HEK293 (cell line): ENCODE results near the gene SLC29A1.

Source experiments
- CTCF ChIA-PET: fragments of 350-600 bp; formaldehyde crosslinking; extraction: SDS; loops from one replicate; lab custom pipeline; 2021; ENCODE audit warnings: antibody characterized with exemption; lab: Yijun Ruan, JAX
- POLR2A ChIA-PET: fragments of 300-600 bp; formaldehyde crosslinking; extraction: SDS; loops from one replicate; lab custom pipeline; 2020; ENCODE audit warnings: antibody characterized with exemption, inconsistent platforms; lab: Yijun Ruan, JAX
- H3K27ac ChIP-seq: fragments of 200-500 bp; sonication (Bioruptor generic); 2 replicates; pipeline ENCODE4 v1.5.1; 2014; ENCODE audit warnings: low read depth, low read length, control low read depth, inconsistent platforms; ENCODE audit errors: extremely low read depth
- H3K36me3 ChIP-seq, 2 experiments: fragments of 200-500 bp in 1 of 2; sonication (Bioruptor generic) in 1 of 2; 1 replicate in 1 of 2; 2 replicates in 1 of 2; pipeline ENCODE4 v1.5.1; 2014 to 2017; ENCODE audit warnings: inconsistent platforms in 2 of 2, low read length in 2 of 2; ENCODE audit not compliant: control insufficient read depth in 2 of 2, insufficient read depth in 1 of 2
- H3K4me1 ChIP-seq: fragments of 200-500 bp; sonication (Bioruptor generic); 2 replicates; pipeline ENCODE4 v1.5.1; 2014; ENCODE audit warnings: mild to moderate bottlenecking, low read length, inconsistent platforms; ENCODE audit not compliant: control insufficient read depth, insufficient read depth
- H3K4me3 ChIP-seq: 2 replicates; pipeline ENCODE4 v1.5.1; 2011; ENCODE audit warnings: low read depth, mild to moderate bottlenecking, control low read depth, low read length, moderate library complexity
- H3K9me3 ChIP-seq: fragments of 200-500 bp; sonication (Bioruptor generic); 2 replicates; pipeline ENCODE4 v1.5.1; 2014; ENCODE audit warnings: low read depth, low read length, inconsistent platforms; ENCODE audit not compliant: control insufficient read depth, insufficient read depth
- GLI2 ChIP-seq: fragments of 450-650 bp; formaldehyde crosslinking; IDR thresholded peaks from 2 replicates; pipeline ENCODE4; 2017; ENCODE audit warnings: missing biosample characterization, missing genetic modification characterization, low read depth, borderline replicate concordance
- GLIS1 ChIP-seq: fragments of 450-650 bp; formaldehyde crosslinking; IDR thresholded peaks from 2 replicates; pipeline ENCODE4 v1.5.1; 2016; ENCODE audit warnings: missing biosample characterization, missing genetic modification characterization
- PRDM6 ChIP-seq: fragments of 450-650 bp; formaldehyde crosslinking; IDR thresholded peaks from 2 replicates; pipeline ENCODE4 v1.5.1; 2017; ENCODE audit warnings: missing biosample characterization, missing genetic modification characterization
- TSHZ1 ChIP-seq: fragments of 450-650 bp; formaldehyde crosslinking; IDR thresholded peaks from 2 replicates; pipeline ENCODE4 v1.5.1; 2016; ENCODE audit warnings: missing biosample characterization, missing genetic modification characterization, borderline replicate concordance
- ZBTB6 ChIP-seq: fragments of 450-650 bp; formaldehyde crosslinking; IDR thresholded peaks from 2 replicates; pipeline ENCODE4 v1.5.1; 2017; ENCODE audit warnings: missing biosample characterization, missing genetic modification characterization
- ZBTB7A ChIP-seq: fragments of 450-650 bp; formaldehyde crosslinking; IDR thresholded peaks from 2 replicates; pipeline ENCODE4 v1.5.1; 2016; ENCODE audit warnings: low read depth, missing biosample characterization, missing genetic modification characterization
- ZNF18 ChIP-seq: fragments of 450-650 bp; formaldehyde crosslinking; IDR thresholded peaks from 2 replicates; pipeline ENCODE4 v1.5.1; 2016; ENCODE audit warnings: missing biosample characterization, missing genetic modification characterization
- ZNF184 ChIP-seq: fragments of 450-650 bp; IDR thresholded peaks from 2 replicates; pipeline ENCODE4 v1.5.1; 2018; ENCODE audit warnings: missing biosample characterization, mild to moderate bottlenecking, missing genetic modification characterization
- ZNF311 ChIP-seq: fragments of 450-650 bp; formaldehyde crosslinking; IDR thresholded peaks from 2 replicates; pipeline ENCODE4 v1.5.1; 2017; ENCODE audit warnings: missing biosample characterization, missing genetic modification characterization, borderline replicate concordance
- ZNF335 ChIP-seq: fragments of 450-650 bp; formaldehyde crosslinking; conservative IDR thresholded peaks from 2 replicates; pipeline ENCODE4 v1.5.1; 2016; ENCODE audit warnings: missing biosample characterization, missing genetic modification characterization
- ZNF416 ChIP-seq: fragments of 450-650 bp; formaldehyde crosslinking; IDR thresholded peaks from 2 replicates; pipeline ENCODE4 v1.5.1; 2016; ENCODE audit warnings: missing biosample characterization, missing genetic modification characterization
- ZNF423 ChIP-seq: fragments of 450-650 bp; formaldehyde crosslinking; IDR thresholded peaks from 2 replicates; pipeline ENCODE4 v1.5.1; 2016; ENCODE audit warnings: missing biosample characterization, missing genetic modification characterization
- ZNF621 ChIP-seq: fragments of 450-650 bp; formaldehyde crosslinking; IDR thresholded peaks from 2 replicates; pipeline ENCODE4 v1.5.1; 2017; ENCODE audit warnings: missing biosample characterization, missing genetic modification characterization
- ZNF623 ChIP-seq: fragments of 450-650 bp; formaldehyde crosslinking; IDR thresholded peaks from 2 replicates; pipeline ENCODE4 v1.5.1; 2016; ENCODE audit warnings: missing biosample characterization, missing genetic modification characterization
- ZNF629 ChIP-seq: fragments of 450-650 bp; formaldehyde crosslinking; IDR thresholded peaks from 2 replicates; pipeline ENCODE4 v1.5.1; 2017; ENCODE audit warnings: missing biosample characterization, missing genetic modification characterization
- ZNF785 ChIP-seq: fragments of 450-650 bp; formaldehyde crosslinking; IDR thresholded peaks from 2 replicates; pipeline ENCODE4 v1.5.1; 2016; ENCODE audit warnings: missing biosample characterization, missing genetic modification characterization
- ZNF843 ChIP-seq: fragments of 450-650 bp; formaldehyde crosslinking; IDR thresholded peaks from 2 replicates; pipeline ENCODE4 v1.5.1; 2016; ENCODE audit warnings: missing biosample characterization, missing genetic modification characterization

SLC29A1 gene

GRCh38 chr6:44190715-44191114 is 32.7 kb upstream of the SLC29A1 start:
- TF ChIP-seq ZNF785 (tag by site-specific recombination), result no peak
- peak; percentile 60; the same call in 1 of the 2 replicates for TF ChIP-seq PRDM6
- H3K36me3 ChIP-seq, result no peaks in the 10 kb centered on the region
- H3K4me3 ChIP-seq, result no peak overlapping the region
- POLR2A ChIA-PET, result interaction anchor here (1.1 kb wide), 1 partner anchor 32 kb away, joined by 3 read pairs; the partner anchor contains the start of gene SLC29A1
- H3K9me3 ChIP-seq, result no peaks in the 10 kb centered on the region
- H3K27ac ChIP-seq, result no peak overlapping the region
- CTCF ChIA-PET, result interaction anchor here (0.6 to 4.0 kb wide), 5 partner anchors 13 to 116 kb away, joined by 3 to 29 read pairs (median 3); no protein-coding TSS in a partner anchor
- H3K4me1 ChIP-seq, result no peaks in the 10 kb centered on the region

- no peaks in the 10 kb centered on the region for H3K4me1 ChIP-seq
- H3K27ac ChIP-seq, result no peak overlapping the region
- H3K4me3 ChIP-seq, result no peak overlapping the region
- POLR2A ChIA-PET, result interaction anchor here (0.8 to 1.4 kb wide), 2 partner anchors 29 to 32 kb away, joined by 3 to 4 read pairs; no protein-coding TSS in a partner anchor
- TF ChIP-seq ZNF335 (tag by site-specific recombination) (0 out of 2 replicates have a peak, but pooled peaks have one; percentile 27), ZNF629 (tag by site-specific recombination) (no peak), GLIS1 (tag by site-specific recombination) (no peak), GLI2 (tag by site-specific recombination) (no peak)
- H3K9me3 ChIP-seq, result no peaks in the 10 kb centered on the region
- no peaks in the 10 kb centered on the region for H3K36me3 ChIP-seq
- CTCF ChIA-PET, result interaction anchor here (0.6 to 2.4 kb wide), 7 partner anchors 8 to 144 kb away, joined by 3 to 17 read pairs (median 4); no protein-coding TSS in a partner anchor
Observed at GRCh38 chr6:44192428-44193041, 30.9 kb upstream of the SLC29A1 start.

GRCh38 chr6:44193307-44193910 is 30.0 kb upstream of the SLC29A1 start:
- Histone ChIP-seq H3K4me3 (no peak overlapping the region), H3K9me3 (no peaks in the 10 kb centered on the region)
- TF ChIP-seq ZNF623 (tag by site-specific recombination), result peak; percentile 56; the same call in 1 of the 2 replicates
- no peak for TF ChIP-seq ZBTB6 (tag by site-specific recombination)
- no peak for TF ChIP-seq ZNF843 (tag by site-specific recombination)
- TF ChIP-seq, all 188 proteins: peak for 1
- H3K27ac ChIP-seq, result no peak overlapping the region
- no peaks in the 10 kb centered on the region for H3K36me3 ChIP-seq
- ChIA-PET CTCF (interaction anchor here (0.5 to 2.4 kb wide), 11 partner anchors 9 to 706 kb away, joined by 3 to 17 read pairs (median 3); no protein-coding TSS in a partner anchor), POLR2A (interaction anchor here (0.5 to 1.4 kb wide), 4 partner anchors 9 to 48 kb away, joined by 3 to 4 read pairs (median 4); no protein-coding TSS in a partner anchor)
- no peaks in the 10 kb centered on the region for H3K4me1 ChIP-seq

GRCh38 chr6:44194326-44194725 is 29.1 kb upstream of the SLC29A1 start:
- Histone ChIP-seq H3K9me3 (no peaks in the 10 kb centered on the region), H3K27ac (no peak overlapping the region), H3K4me3 (no peak overlapping the region), H3K36me3 (no peaks in the 10 kb centered on the region), H3K4me1 (no peaks in the 10 kb centered on the region)
- CTCF ChIA-PET, result interaction anchor here (0.7 to 2.4 kb wide), 6 partner anchors 8 to 63 kb away, joined by 3 to 17 read pairs (median 3); no protein-coding TSS in a partner anchor
- POLR2A ChIA-PET, result interaction anchor here (0.5 to 1.3 kb wide), 2 partner anchors 9 to 53 kb away, joined by 3 read pairs; partner anchors contain the start of gene HSP90AB1
- TF ChIP-seq ZNF416 (tag by site-specific recombination) (no peak), ZBTB7A (no peak), ZNF621 (no peak), TSHZ1 (no peak), ZNF184 (tag by site-specific recombination) (no peak), ZNF311 (tag by site-specific recombination) (no peak), ZNF18 (no peak), ZNF423 (tag by site-specific recombination) (no peak)
